ENCODE results near the gene LRRC56.

GRCh38 chr11:553083-553987 is 16.0 kb downstream of the LRRC56 start:
- TF ChIP-seq CTCF (IDR thresholded peaks at IDR 0.05; ENCODE audit: insufficient read depth, low read depth, low read length): no peak
- TF ChIP-seq EZH2 (IDR thresholded peaks at IDR 0.05; ENCODE audit: insufficient read depth, low read length): no peak

All from astrocyte (in vitro differentiated cells and primary cell).